Epithelial cell of proximal tubule (primary cell): ENCODE results near the gene PSMD14. TPM values are rescaled to one million over a fixed set of nuclear protein-coding genes. Genes with fewer than 3 reads are reported as not detected.

ENCODE experiments used
- DNase-seq: peaks from one replicate; pipeline ENCODE4 v3.0.0-alpha.2; 2011; ENCODE audit warnings: low read depth
- H3K4me3 ChIP-seq: 2 replicates; pipeline ENCODE4 v1.5.1; 2011; ENCODE audit warnings: low read depth, mild to moderate bottlenecking, low read length
- total RNA-seq: library from RNA; depleted of rRNA; stranded (reverse); fragments of >200 nt; gene quantifications from 2 replicates; pipeline ENCODE4 v1.2.3, GENCODE V29; 2015
- TF ChIP-seq, protein P1 (sequence below): conservative IDR thresholded peaks from 2 replicates; pipeline ENCODE4 v1.5.1; 2012; ENCODE audit warnings: low read depth, mild to moderate bottlenecking, low read length

Gene PSMD14
- total RNA-seq, 1 donor from 2014 or later: 123 TPM

DNA sequence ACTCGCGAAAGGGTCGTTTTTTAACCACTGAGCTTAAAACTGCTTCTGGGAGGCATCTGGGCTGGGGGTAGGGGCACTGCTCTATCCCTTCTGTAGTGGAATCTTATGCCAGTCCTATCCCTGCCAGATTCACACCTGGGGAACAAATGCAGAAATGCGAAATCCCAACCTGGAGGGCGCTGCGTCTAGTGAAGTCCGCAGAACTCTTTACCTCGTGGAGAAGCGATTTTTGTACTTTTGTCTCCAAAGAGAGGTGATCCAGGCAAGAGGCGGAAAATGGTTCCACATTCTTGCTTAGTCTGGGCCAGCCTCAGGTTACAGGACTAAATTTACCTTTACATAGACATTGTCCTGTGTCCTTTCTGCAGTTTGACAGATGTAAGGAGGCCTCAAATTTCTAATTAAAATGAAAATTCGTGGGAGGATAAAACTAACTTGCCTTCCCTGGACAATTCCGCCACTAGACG is 118.3 kb downstream of the PSMD14 start:
- DNase-seq: no peak
- no peak overlapping the region for H3K4me3 ChIP-seq
- TF ChIP-seq, protein P1, sequence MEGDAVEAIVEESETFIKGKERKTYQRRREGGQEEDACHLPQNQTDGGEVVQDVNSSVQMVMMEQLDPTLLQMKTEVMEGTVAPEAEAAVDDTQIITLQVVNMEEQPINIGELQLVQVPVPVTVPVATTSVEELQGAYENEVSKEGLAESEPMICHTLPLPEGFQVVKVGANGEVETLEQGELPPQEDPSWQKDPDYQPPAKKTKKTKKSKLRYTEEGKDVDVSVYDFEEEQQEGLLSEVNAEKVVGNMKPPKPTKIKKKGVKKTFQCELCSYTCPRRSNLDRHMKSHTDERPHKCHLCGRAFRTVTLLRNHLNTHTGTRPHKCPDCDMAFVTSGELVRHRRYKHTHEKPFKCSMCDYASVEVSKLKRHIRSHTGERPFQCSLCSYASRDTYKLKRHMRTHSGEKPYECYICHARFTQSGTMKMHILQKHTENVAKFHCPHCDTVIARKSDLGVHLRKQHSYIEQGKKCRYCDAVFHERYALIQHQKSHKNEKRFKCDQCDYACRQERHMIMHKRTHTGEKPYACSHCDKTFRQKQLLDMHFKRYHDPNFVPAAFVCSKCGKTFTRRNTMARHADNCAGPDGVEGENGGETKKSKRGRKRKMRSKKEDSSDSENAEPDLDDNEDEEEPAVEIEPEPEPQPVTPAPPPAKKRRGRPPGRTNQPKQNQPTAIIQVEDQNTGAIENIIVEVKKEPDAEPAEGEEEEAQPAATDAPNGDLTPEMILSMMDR: peak; percentile 64

DNA sequence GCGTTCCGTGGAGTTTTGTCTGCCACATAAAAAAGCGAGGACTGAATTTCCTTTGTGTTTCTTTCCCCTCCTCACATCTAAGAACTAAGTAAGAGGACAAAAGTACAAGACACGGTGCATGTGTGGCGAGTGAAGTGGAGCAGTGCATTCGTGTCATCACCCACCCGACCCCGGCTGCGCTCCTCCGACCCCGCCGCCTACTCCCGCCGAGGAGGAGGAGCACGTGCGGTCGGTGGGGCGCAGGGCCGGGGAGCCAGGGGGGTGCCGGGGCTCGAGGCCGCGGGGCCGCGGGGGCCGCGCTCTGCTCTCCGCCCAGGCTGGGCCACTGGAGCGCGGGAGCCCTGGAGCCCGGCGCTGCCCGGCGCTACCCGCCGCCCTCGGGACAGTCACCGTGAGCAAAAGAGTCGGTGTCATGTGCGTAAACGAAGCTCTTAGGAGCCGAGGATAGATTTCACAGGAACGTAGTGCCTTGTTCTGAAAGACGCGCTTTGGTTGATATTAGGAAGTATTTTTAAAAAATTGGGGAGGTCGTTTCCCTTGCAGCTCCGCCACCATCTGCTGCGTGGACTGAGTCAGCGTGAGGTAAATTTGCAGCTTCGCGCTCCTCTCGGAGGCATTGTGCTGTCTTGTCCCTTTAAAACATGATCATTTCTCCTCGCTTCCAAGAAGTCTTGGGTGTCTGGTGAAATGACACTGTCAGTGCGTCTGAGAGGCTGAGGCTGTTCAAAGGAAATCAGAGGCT is 118.9 kb downstream of the PSMD14 start:
- TF ChIP-seq, protein P1: no peak
- H3K4me3 ChIP-seq: no peak overlapping the region
- DNase-seq: no peak

DNA sequence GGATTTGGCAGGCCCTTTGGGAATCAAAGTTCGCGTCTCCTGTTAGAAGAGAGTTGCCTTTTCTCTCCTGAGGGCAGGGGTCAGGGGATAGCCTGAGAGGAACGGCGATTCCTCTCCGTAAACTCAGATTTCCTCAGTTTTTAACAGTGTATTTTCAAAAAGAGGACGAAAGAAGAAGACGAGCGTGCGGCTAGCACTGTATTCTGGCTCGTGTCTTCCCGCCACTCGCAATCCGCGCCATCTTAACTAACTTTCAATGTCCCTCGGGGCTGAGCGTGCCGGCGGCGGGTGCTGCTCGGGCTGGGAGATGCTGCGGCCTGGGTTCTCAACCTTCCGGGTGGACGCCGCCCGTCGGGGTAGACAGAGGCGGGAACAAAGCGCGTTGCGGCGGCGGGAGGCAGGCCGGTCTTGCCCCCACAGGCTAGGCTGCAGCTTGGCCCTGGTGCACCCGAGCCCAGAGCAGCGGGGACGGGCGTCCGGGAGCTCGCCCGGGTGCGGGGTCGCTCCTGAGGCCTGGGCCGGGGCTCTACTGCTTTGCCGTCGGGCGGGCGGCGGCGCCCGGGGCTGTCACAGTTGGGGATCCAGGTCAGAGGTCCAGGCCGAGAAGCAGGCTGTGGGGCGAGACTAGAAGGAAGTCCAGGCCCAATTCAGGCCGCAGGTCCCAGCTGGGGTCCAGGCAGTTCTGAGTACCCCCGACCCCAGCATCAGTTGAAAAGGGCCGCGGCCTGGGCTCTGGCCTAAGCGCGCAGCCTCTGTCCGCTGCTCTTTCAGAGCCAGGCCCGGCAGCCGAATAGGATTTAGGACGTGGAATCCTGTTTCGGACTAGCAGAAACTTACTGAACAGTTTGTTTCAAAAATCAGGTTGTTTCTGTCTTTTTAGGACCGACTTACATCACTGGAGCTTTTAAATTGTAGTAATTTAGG is 119.7 kb downstream of the PSMD14 start:
- no peak for DNase-seq
- no peak overlapping the region for H3K4me3 ChIP-seq
- TF ChIP-seq, protein P1: no peak

DNA sequence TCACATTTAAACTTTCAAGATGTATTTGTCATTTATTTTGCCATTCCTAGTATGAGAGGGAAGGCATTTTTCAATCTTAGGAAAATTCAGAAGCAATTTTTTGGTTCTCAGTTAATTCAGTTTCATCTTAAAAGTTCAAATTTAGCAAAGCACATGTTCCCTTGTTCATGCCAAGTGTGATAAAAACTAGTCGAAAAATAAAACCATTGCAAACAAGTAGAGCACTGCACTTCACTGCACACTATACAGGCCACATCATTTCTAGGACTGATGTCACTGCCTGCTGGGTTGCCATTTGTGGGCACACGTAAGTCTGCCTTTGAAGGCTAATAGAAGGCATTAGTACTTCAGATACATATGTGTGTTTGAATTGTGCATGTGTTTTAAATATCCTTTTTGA is 122.2 kb downstream of the PSMD14 start:
- DNase-seq: no peak
- TF ChIP-seq, protein P1: no peak
- H3K4me3 ChIP-seq: no peak overlapping the region

DNA sequence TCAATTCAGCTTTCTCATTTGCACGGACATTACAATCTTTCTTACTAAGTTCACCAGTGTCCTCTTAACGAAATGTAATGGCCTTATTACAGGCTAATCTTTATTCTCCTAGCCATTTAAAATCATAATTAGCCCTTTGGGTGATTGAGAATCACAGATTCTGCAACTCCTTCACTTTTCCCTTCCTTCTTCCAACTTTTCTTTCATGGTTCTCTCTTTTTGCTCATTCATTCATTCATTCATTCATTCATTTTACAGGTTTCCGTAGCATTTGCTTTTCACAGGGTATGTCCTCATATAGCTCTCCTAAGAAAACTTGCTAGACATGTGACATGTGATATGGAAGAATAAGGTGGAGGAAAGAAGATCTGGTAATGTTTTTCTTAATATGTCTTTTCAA is 123.9 kb downstream of the PSMD14 start:
- no peak overlapping the region for H3K4me3 ChIP-seq
- TF ChIP-seq, protein P1: no peak
- no peak for DNase-seq

DNA sequence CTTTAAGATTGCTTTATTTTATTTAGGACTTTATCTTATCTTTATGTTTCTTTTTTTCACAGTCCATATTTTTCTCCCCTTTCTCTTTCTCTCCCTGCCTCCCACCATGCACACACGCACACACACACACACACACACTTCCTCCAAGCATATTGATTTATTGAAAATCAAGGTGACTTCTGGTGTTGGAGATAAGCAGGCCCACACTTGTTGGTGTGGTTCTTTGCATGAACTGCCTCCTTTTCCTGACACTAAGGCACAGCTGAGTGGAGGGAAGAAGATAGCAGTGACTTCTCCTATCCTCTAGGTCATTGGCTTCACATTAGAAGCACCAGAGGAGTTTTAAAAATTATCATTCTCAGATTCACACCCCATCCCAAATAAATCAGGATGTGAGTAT is 125.9 kb downstream of the PSMD14 start:
- DNase-seq: no peak
- TF ChIP-seq, protein P1: no peak
- H3K4me3 ChIP-seq: no peak overlapping the region
